ENCODE data around the gene IPO11.
"Not testable (repeated sequence)": the region's sequence is repeated elsewhere in the genome, so short reads cannot be mapped to it uniquely, and the experiment has no call there.

IPO11 gene

GRCh38 chr5:62520812-62521211, 108.2 kb downstream of the IPO11 start:
- not testable (repeated sequence) for DNase-seq

GRCh38 chr5:62521319-62521718, 108.8 kb downstream of the IPO11 start:
- no peak for DNase-seq

GRCh38 chr5:62522811-62523210, 110.2 kb downstream of the IPO11 start:
- DNase-seq, result no peak

GRCh38 chr5:62533597-62533996, 121.0 kb downstream of the IPO11 start:
- no peak for DNase-seq

GRCh38 chr5:62534461-62535236, 122.1 kb downstream of the IPO11 start:
- DNase-seq, result no peak

GRCh38 chr5:62536232-62536631, 123.7 kb downstream of the IPO11 start:
- DNase-seq, result no peak

GRCh38 chr5:62536783-62537182, 124.2 kb downstream of the IPO11 start:
- no peak for DNase-seq

GRCh38 chr5:62538017-62538942, 125.7 kb downstream of the IPO11 start:
- peak; percentile 17 for DNase-seq

GRCh38 chr5:62542720-62543119, 130.2 kb downstream of the IPO11 start:
- no peak for DNase-seq

GRCh38 chr5:62547945-62548630, 135.5 kb downstream of the IPO11 start:
- DNase-seq, result no peak

GRCh38 chr5:62550103-62550502, 137.5 kb downstream of the IPO11 start:
- no peak for DNase-seq

- DNase-seq, result no peak
Measured at GRCh38 chr5:62555930-62556329, 143.4 kb downstream of the IPO11 start.

GRCh38 chr5:62558941-62559340, 146.4 kb downstream of the IPO11 start:
- no peak for DNase-seq

- DNase-seq, result no peak
Measured at GRCh38 chr5:62560786-62561185, 148.2 kb downstream of the IPO11 start.

- no peak for DNase-seq
Measured at GRCh38 chr5:62561896-62562295, 149.3 kb downstream of the IPO11 start.

- no peak for DNase-seq
Measured at GRCh38 chr5:62562867-62563266, 150.3 kb downstream of the IPO11 start.

GRCh38 chr5:62564101-62564500, 151.5 kb downstream of the IPO11 start:
- no peak for DNase-seq

- not testable (repeated sequence) for DNase-seq
Measured at GRCh38 chr5:62565740-62566139, 153.2 kb downstream of the IPO11 start.

- no peak for DNase-seq
Measured at GRCh38 chr5:62568143-62568542, 155.6 kb downstream of the IPO11 start.

GRCh38 chr5:62568800-62569432, 156.4 kb downstream of the IPO11 start:
- DNase-seq, result no peak

GRCh38 chr5:62569470-62569869, 156.9 kb downstream of the IPO11 start:
- no peak for DNase-seq

- DNase-seq, result no peak
Measured at GRCh38 chr5:62572918-62573514, 160.5 kb downstream of the IPO11 start.
